NCI-H2227 (cell line): ENCODE results near the gene BAIAP2L2.
"Not testable (repeated sequence)": the region's sequence is repeated elsewhere in the genome, so short reads cannot be mapped to it uniquely, and the experiment has no call there.

Experiments used
- DNase-seq: peaks from one replicate; lab custom pipeline; 2025; ENCODE audit not compliant: unreplicated experiment; lab: John Stamatoyannopoulos, UW

The BAIAP2L2 gene

GRCh38 chr22:38081941-38082828, 28.3 kb downstream of the BAIAP2L2 start:
- no peak for DNase-seq

- DNase-seq = no peak
Measured at GRCh38 chr22:38081636-38081940, 28.9 kb downstream of the BAIAP2L2 start.

GRCh38 chr22:38080850-38081635, 29.4 kb downstream of the BAIAP2L2 start:
- DNase-seq = no peak

GRCh38 chr22:38080474-38080849, 30.0 kb downstream of the BAIAP2L2 start:
- DNase-seq = no peak

GRCh38 chr22:38079804-38080203, 30.7 kb downstream of the BAIAP2L2 start:
- DNase-seq = no peak

GRCh38 chr22:38079208-38079607, 31.3 kb downstream of the BAIAP2L2 start:
- not testable (repeated sequence) for DNase-seq

- DNase-seq = no peak
Measured at GRCh38 chr22:38078046-38078840, 32.2 kb downstream of the BAIAP2L2 start.

- no peak for DNase-seq
Measured at GRCh38 chr22:38077595-38077994, 32.9 kb downstream of the BAIAP2L2 start.

GRCh38 chr22:38077096-38077495, 33.4 kb downstream of the BAIAP2L2 start:
- DNase-seq = no peak

- no peak for DNase-seq
Measured at GRCh38 chr22:38075961-38076360, 34.5 kb downstream of the BAIAP2L2 start.

- no peak for DNase-seq
Measured at GRCh38 chr22:38075105-38075825, 35.2 kb downstream of the BAIAP2L2 start.

- no peak for DNase-seq
Measured at GRCh38 chr22:38074181-38075104, 36.0 kb downstream of the BAIAP2L2 start.

- no peak for DNase-seq
Measured at GRCh38 chr22:38073150-38074130, 37.0 kb downstream of the BAIAP2L2 start.

GRCh38 chr22:38072322-38073149, 37.9 kb downstream of the BAIAP2L2 start:
- no peak for DNase-seq

- DNase-seq = no peak
Measured at GRCh38 chr22:38071421-38072321, 38.8 kb downstream of the BAIAP2L2 start.

GRCh38 chr22:38070250-38070921, 40.1 kb downstream of the BAIAP2L2 start:
- DNase-seq = no peak
